HG03135 (cell line): ENCODE measurements around the gene MAGEA6.
"Not testable (repeated sequence)": the region's sequence is repeated elsewhere in the genome, so short reads cannot be mapped to it uniquely, and the experiment has no call there.

Experiments
- ATAC-seq: cut with Tn5 transposase; IDR thresholded peaks from one replicate; pipeline ENCODE4 v1.9.1; 2021; ENCODE audit warnings: mild to moderate bottlenecking, moderate library complexity; ENCODE audit not compliant: unreplicated experiment

Gene MAGEA6

DNA sequence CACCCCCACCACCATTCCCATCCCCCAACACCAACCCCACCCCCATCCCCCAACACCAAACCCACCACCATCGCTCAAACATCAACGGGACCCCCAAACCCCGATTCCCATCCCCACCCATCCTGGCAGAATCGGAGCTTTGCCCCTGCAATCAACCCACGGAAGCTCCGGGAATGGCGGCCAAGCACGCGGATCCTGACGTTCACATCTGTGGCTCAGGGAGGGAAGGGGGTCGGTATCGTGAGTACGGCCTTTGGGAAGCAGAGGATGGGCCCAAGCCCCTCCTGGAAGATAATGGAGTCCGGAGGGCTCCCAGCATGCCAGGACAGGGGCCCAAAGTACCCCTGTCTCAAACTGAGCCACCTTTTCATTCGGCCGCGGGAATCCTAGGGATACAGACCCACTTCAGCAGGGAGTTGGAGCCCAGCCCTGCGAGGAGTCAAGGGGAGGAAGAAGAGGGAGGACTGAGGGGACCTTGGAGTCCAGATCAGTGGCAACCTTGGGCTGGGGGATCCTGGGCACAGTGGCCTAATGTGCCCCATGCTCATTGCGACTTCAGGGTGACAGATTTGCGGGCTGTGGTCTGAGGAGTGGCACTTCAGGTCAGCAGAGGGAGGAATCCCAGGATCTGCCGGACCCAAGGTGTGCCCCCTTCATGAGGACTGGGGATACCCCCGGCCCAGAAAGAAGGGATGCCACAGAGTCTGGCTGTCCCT is 35.2 kb downstream of the MAGEA6 start:
- ATAC-seq = not testable (repeated sequence)

DNA sequence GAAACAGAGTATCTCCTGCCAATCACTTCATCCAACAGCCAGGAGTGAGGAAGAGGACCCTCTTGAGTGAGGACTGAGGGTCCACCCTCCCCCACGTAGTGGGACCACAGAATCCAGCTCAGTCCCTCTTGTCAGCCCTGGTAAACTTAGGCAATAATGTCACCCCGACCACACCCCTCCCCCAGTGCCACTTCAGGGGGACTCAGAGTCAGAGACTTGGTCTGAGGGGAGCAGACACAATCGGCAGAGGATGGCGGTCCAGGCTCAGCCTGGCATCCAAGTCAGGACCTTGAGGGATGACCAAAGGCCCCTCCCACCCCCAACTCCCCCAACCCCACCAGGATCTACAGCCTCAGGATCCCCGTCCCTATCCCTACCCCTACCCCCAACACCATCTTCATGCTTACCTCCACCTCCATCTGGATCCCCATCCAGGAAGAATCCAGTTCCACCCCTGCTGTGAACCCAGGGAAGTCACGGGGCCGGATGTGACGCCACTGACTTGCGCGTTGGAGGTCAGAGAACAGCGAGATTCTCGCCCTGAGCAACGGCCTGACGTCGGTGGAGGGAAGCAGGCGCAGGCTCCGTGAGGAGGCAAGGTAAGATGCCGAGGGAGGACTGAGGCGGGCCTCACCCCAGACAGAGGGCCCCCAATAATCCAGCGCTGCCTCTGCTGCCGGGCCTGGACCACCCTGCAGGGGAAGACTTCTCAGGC is 36.1 kb downstream of the MAGEA6 start, which contains the start of the genes CSAG1 and MAGEA12:
TSS of gene CSAG1 (minus strand) at position 461 of the 715 bp plus-strand sequence. CDS start 1,261 bp downstream, outside the sequence.
TSS of gene MAGEA12 (plus strand) at position 497 of the 715 bp plus-strand sequence. CDS start 2,405 bp downstream, outside the sequence.
- no peak for ATAC-seq

DNA sequence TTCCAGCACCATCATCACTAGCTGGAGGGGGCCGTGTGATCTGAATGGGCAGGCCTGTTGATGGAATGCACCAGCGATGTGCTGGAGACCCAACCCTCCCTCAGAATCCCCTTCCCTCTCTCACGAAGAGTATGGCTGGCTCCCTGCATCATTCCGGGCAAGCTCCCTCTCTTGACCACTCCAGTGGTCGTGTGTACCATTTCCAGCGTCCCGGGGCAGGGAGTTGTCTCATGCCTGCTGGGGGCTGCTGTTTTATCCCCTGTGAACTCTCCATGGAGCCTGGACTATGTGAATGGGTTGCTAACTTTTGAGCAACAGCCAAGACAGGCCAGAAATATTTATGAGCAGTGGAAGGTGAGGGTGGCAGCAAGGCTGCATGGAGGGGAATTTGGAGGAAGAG is 44.1 kb downstream of the MAGEA6 start:
- ATAC-seq = no peak
